ENCODE data around the gene CCDC142. TPM values are rescaled to one million over a fixed set of nuclear protein-coding genes. Genes with fewer than 3 reads are reported as not detected.

The CCDC142 gene
- total and polyA plus RNA-seq, 2 experiments from 2014 or later: 5.1 to 12.3 TPM

- Histone ChIP-seq H4K20me1 (replicated peaks; ENCODE audit: insufficient read depth) (no peaks in the 10 kb centered on the region; the same call in 1 of the 2 replicates), H3K4me1 (ENCODE audit: insufficient read depth) (peaks cover 15% of the 10 kb centered on the region; the same call in 1 of the 2 replicates), H3K36me3 (ENCODE audit: insufficient read depth) (no peaks in the 10 kb centered on the region), H3K4me3 (peak within 1 kb of the TSS; percentile 57), H3K9me2 (ENCODE audit: insufficient read depth) (peaks cover 7% of the 10 kb centered on the region), H3F3A (replicated peaks; ENCODE audit: low read depth) (peaks cover 5% of the 10 kb centered on the region; the same call in 1 of the 2 replicates), H3K4me2 (peak within 1 kb of the TSS; percentile 80), H3K27me3 (ENCODE audit: insufficient read depth) (peaks cover 100% of the 10 kb centered on the region), H3K27ac (ENCODE audit: low read depth) (no peak within 1 kb of the TSS), H2AFZ (peak within 1 kb of the TSS; percentile 94), H3K79me2 (replicated peaks; ENCODE audit: insufficient read depth) (no peaks in the 10 kb centered on the region)
- H3K27me3 Mint-ChIP-seq (ENCODE audit: insufficient read depth, low read depth, poor library complexity): peaks cover 93% of the 10 kb centered on the region
- peaks cover 11% of the 10 kb centered on the region for H3K4me1 Mint-ChIP-seq
- H3K27ac Mint-ChIP-seq: no peak within 1 kb of the TSS
- peaks cover 8% of the 10 kb centered on the region for H3K36me3 Mint-ChIP-seq (ENCODE audit: low read depth)
- TF ChIP-seq ETS1 (IDR thresholded peaks at IDR 0.05) (no peak), EZH2 (IDR thresholded peaks at IDR 0.05; ENCODE audit: low read depth, unreplicated experiment) (peak; percentile 54), CTCF (conservative IDR thresholded peaks at IDR 0.05; ENCODE audit: low read depth in 2 of 2) (0 out of 4 replicates have a peak, but pooled peaks of 1 of the 2 experiments have one; percentile 7), STAT1 (IDR thresholded peaks at IDR 0.05; ENCODE audit: unreplicated experiment) (no peak)
- DNase-seq (ENCODE audit: low spot score): peak; percentile 67
- peak; percentile 23 for ATAC-seq
- peaks cover 24% of the 10 kb centered on the region for H3K9me3 Mint-ChIP-seq
- H3K4me3 Mint-ChIP-seq: peak within 1 kb of the TSS; percentile 70
Observed at GRCh38 chr2:74514368-74515270, 31.8 kb upstream of the CCDC142 start, which contains the start of gene TLX2. TLX2 (plus strand) TSS chr2:74514450; CDS start chr2:74514807, 357 bp downstream.

GRCh38 chr2:74513605-74514367 lies 31.0 kb upstream of the CCDC142 start:
- H3K79me2 ChIP-seq (replicated peaks; ENCODE audit: insufficient read depth): no peaks in the 10 kb centered on the region
- H3K4me3 ChIP-seq: peak overlapping the region; percentile 57
- H3K36me3 ChIP-seq (ENCODE audit: insufficient read depth): no peaks in the 10 kb centered on the region
- H4K20me1 ChIP-seq (replicated peaks; ENCODE audit: insufficient read depth): no peaks in the 10 kb centered on the region; the same call in 1 of the 2 replicates
- peak overlapping the region; percentile 80 for H3K4me2 ChIP-seq
- TF ChIP-seq NANOG (IDR thresholded peaks at IDR 0.05; ENCODE audit: borderline replicate concordance): no peak
- peak; percentile 92 for TF ChIP-seq EZH2 (IDR thresholded peaks at IDR 0.05; ENCODE audit: low read depth, unreplicated experiment)
- TF ChIP-seq EZH2phosphoT487 (IDR thresholded peaks at IDR 0.05; ENCODE audit: unreplicated experiment): peak; percentile 92
- H3K4me1 ChIP-seq (ENCODE audit: insufficient read depth): peaks cover 17% of the 10 kb centered on the region; the same call in 1 of the 2 replicates
- ATAC-seq (peak; percentile 13), DNase-seq (ENCODE audit: low spot score) (peak; percentile 65)
- peaks cover 100% of the 10 kb centered on the region for H3K27me3 ChIP-seq (ENCODE audit: insufficient read depth)
- peak overlapping the region; percentile 94 for H2AFZ ChIP-seq
- H3K27ac ChIP-seq (ENCODE audit: low read depth): no peak overlapping the region
- Mint-ChIP-seq H3K36me3 (ENCODE audit: low read depth) (peaks cover 8% of the 10 kb centered on the region), H3K4me1 (peaks cover 12% of the 10 kb centered on the region), H3K27ac (no peak overlapping the region), H3K27me3 (ENCODE audit: insufficient read depth, low read depth, poor library complexity) (peaks cover 94% of the 10 kb centered on the region), H3K4me3 (peak overlapping the region; percentile 64), H3K9me3 (peaks cover 24% of the 10 kb centered on the region)
- H3F3A ChIP-seq (replicated peaks; ENCODE audit: low read depth): peaks cover 5% of the 10 kb centered on the region; the same call in 1 of the 2 replicates
- peaks cover 7% of the 10 kb centered on the region for H3K9me2 ChIP-seq (ENCODE audit: insufficient read depth)

Data from GM23338 (cell line).